Trophoblast cell (in vitro differentiated cells and primary cell): Measurements from ENCODE around the gene ZNF574.

Experiments
- DNase-seq, 2 donors: peaks; one replicate each; pipeline ENCODE4 v3.0.0-alpha.2; 2016
- H2AFZ ChIP-seq: 2 replicates; pipeline ENCODE4 v1.6.1; 2013; ENCODE audit warnings: low read length, moderate library complexity, mild to moderate bottlenecking; ENCODE audit not compliant: insufficient read depth, poor library complexity
- H2AK5ac ChIP-seq: 2 replicates; pipeline ENCODE4 v1.6.1; 2013; ENCODE audit warnings: mild to moderate bottlenecking, low read length
- H2BK120ac ChIP-seq: 2 replicates; pipeline ENCODE4 v1.6.1; 2013; ENCODE audit warnings: low read length, mild to moderate bottlenecking, moderate library complexity; ENCODE audit not compliant: insufficient read depth, poor library complexity
- H2BK12ac ChIP-seq: 2 replicates; pipeline ENCODE4 v1.6.1; 2013; ENCODE audit warnings: mild to moderate bottlenecking, low read length, moderate library complexity
- H2BK5ac ChIP-seq: 2 replicates; pipeline ENCODE4 v1.6.1; 2013; ENCODE audit warnings: low read length, low read depth, moderate library complexity, mild to moderate bottlenecking; ENCODE audit not compliant: poor library complexity
- H3K14ac ChIP-seq: 2 replicates; pipeline ENCODE4 v1.6.1; 2013; ENCODE audit warnings: mild to moderate bottlenecking, low read length
- H3K18ac ChIP-seq: 2 replicates; pipeline ENCODE4 v1.6.1; 2013; ENCODE audit warnings: mild to moderate bottlenecking, low read length
- H3K23ac ChIP-seq: 2 replicates; pipeline ENCODE4 v1.6.1; 2013; ENCODE audit warnings: low read length
- H3K27ac ChIP-seq: 2 replicates; pipeline ENCODE4 v1.5.1; 2013; ENCODE audit warnings: low read depth, mild to moderate bottlenecking, inconsistent platforms, low read length, moderate library complexity
- H3K27me3 ChIP-seq: 2 replicates; pipeline ENCODE4 v1.6.1; 2013; ENCODE audit warnings: inconsistent platforms, mild to moderate bottlenecking, low read length, moderate library complexity; ENCODE audit not compliant: insufficient read depth
- H3K36me3 ChIP-seq, 2 experiments: 1 replicate in 1 of 2; 2 replicates in 1 of 2; pipeline ENCODE4 v1.6.1; 2013; ENCODE audit warnings: low read length in 2 of 2, mild to moderate bottlenecking in 2 of 2, moderate library complexity in 1 of 2; ENCODE audit not compliant: insufficient read depth in 2 of 2, control insufficient read depth in 1 of 2
- H3K4ac ChIP-seq: 2 replicates; pipeline ENCODE4 v1.6.1; 2013; ENCODE audit warnings: low read depth, mild to moderate bottlenecking, low read length, moderate library complexity
- H3K4me1 ChIP-seq, 2 experiments: 1 replicate in 1 of 2; 2 replicates in 1 of 2; pipeline ENCODE4 v1.6.1; 2013; ENCODE audit warnings: low read length in 2 of 2, mild to moderate bottlenecking in 2 of 2, moderate library complexity in 1 of 2; ENCODE audit not compliant: insufficient read depth in 2 of 2, control insufficient read depth in 1 of 2
- H3K4me2 ChIP-seq: 2 replicates; pipeline ENCODE4 v1.6.1; 2013; ENCODE audit warnings: inconsistent platforms, mild to moderate bottlenecking, low read length, moderate library complexity
- H3K4me3 ChIP-seq: 2 replicates; pipeline ENCODE4 v1.5.1; 2013; ENCODE audit warnings: mild to moderate bottlenecking, low read depth, low read length, inconsistent platforms
- H3K79me1 ChIP-seq: one replicate; pipeline ENCODE4 v1.6.1; 2013; ENCODE audit warnings: low read length
- H3K79me2 ChIP-seq: 2 replicates; pipeline ENCODE4 v1.6.1; 2013; ENCODE audit warnings: low read length, mild to moderate bottlenecking; ENCODE audit not compliant: control insufficient read depth, insufficient read depth, poor library complexity
- H3K9ac ChIP-seq: 2 replicates; pipeline ENCODE4 v1.6.1; 2013; ENCODE audit warnings: mild to moderate bottlenecking, low read length
- H3K9me3 ChIP-seq: 2 replicates; pipeline ENCODE4 v1.6.1; 2013; ENCODE audit warnings: low read depth, mild to moderate bottlenecking, control low read depth, inconsistent platforms, low read length; ENCODE audit not compliant: insufficient read depth
- H4K12ac ChIP-seq: 2 replicates; pipeline ENCODE4 v1.6.1; 2013; ENCODE audit warnings: low read depth, mild to moderate bottlenecking, low read length, moderate library complexity
- H4K8ac ChIP-seq: 2 replicates; pipeline ENCODE4 v1.6.1; 2013; ENCODE audit warnings: low read depth, mild to moderate bottlenecking, low read length, moderate library complexity
- H4K91ac ChIP-seq: one replicate; pipeline ENCODE4 v1.6.1; 2013; ENCODE audit warnings: low read depth, mild to moderate bottlenecking, low read length, moderate library complexity
- WGBS: extraction: QIAGEN DNeasy Blood & Tissue Kit; methylation state at CpG from one replicate; pipeline ENCODE4 v1.1.7; 2013; ENCODE audit warnings: missing lambda C conversion rate; ENCODE audit not compliant: insufficient read length, insufficient coverage; ENCODE audit errors: extremely low coverage; 5-methylcytosine and 5-hydroxymethylcytosine counted together

ZNF574 gene

GRCh38 chr19:42089191-42089750, 13.3 kb downstream of the ZNF574 start:
- no CpG with 5 or more reads among the region's 13 CpGs for WGBS
- H3K18ac ChIP-seq: no peak overlapping the region
- H2BK5ac ChIP-seq: no peak overlapping the region
- H3K9me3 ChIP-seq: peaks cover 3% of the 10 kb centered on the region
- no peaks in the 10 kb centered on the region for H3K79me2 ChIP-seq
- no peak overlapping the region for H3K14ac ChIP-seq
- H3K27ac ChIP-seq: no peak overlapping the region
- no peak overlapping the region for H3K4ac ChIP-seq
- H3K36me3 ChIP-seq: no peaks in the 10 kb centered on the region
- no peak overlapping the region for H4K12ac ChIP-seq
- peaks cover 7 to 8% of the 10 kb centered on the region in 2 experiments for H3K4me1 ChIP-seq
- no peak overlapping the region for H2BK120ac ChIP-seq
- H2AK5ac ChIP-seq: no peak overlapping the region
- H4K91ac ChIP-seq: no peak overlapping the region
- DNase-seq: no peak
- H3K4me3 ChIP-seq: no peak overlapping the region
- no peaks in the 10 kb centered on the region for H3K27me3 ChIP-seq
- no peak overlapping the region for H3K4me2 ChIP-seq
- H3K23ac ChIP-seq: no peak overlapping the region
- no peak overlapping the region for H4K8ac ChIP-seq
- H3K9ac ChIP-seq: no peak overlapping the region
- no peak overlapping the region for H2AFZ ChIP-seq
- H2BK12ac ChIP-seq: no peak overlapping the region
- H3K79me1 ChIP-seq: no peaks in the 10 kb centered on the region

DNA sequence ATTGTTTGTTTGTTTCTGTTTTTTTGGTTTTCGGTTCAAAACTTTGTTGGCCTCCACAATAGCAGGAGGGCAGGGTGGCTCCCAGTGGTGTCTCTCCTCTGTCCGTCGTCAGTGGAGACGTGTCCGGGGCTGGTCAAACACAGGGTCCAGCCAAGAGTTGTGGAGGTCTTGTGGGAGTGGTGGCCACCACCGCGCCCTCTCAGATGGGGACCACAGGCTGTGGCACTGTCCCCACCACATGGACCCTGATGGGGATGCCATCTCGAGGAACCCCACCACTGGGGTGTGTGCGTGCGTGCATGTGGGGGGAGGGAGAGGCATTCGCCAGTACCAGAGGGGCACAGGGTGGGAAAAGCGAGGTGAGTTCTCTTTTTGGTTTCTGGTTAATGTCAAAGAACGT, 13.8 kb downstream of the ZNF574 start:
- no peak overlapping the region for H2BK12ac ChIP-seq
- H3K4me2 ChIP-seq: no peak overlapping the region
- no peak for DNase-seq
- no peaks in the 10 kb centered on the region for H3K79me2 ChIP-seq
- H4K91ac ChIP-seq: no peak overlapping the region
- no peak overlapping the region for H4K8ac ChIP-seq
- no peak overlapping the region for H3K23ac ChIP-seq
- WGBS: no CpG with 5 or more reads among the region's 13 CpGs
- H2AFZ ChIP-seq: no peak overlapping the region
- H3K9ac ChIP-seq: no peak overlapping the region
- H3K79me1 ChIP-seq: no peaks in the 10 kb centered on the region
- no peaks in the 10 kb centered on the region for H3K27me3 ChIP-seq
- no peak overlapping the region for H2BK5ac ChIP-seq
- peaks cover 7 to 8% of the 10 kb centered on the region in 2 experiments for H3K4me1 ChIP-seq
- H3K27ac ChIP-seq: no peak overlapping the region
- H3K9me3 ChIP-seq: peaks cover 3% of the 10 kb centered on the region
- H2AK5ac ChIP-seq: no peak overlapping the region
- no peaks in the 10 kb centered on the region for H3K36me3 ChIP-seq
- H3K4ac ChIP-seq: no peak overlapping the region
- H4K12ac ChIP-seq: no peak overlapping the region
- H3K14ac ChIP-seq: no peak overlapping the region
- no peak overlapping the region for H2BK120ac ChIP-seq
- no peak overlapping the region for H3K4me3 ChIP-seq
- no peak overlapping the region for H3K18ac ChIP-seq

GRCh38 chr19:42090672-42091071, 14.7 kb downstream of the ZNF574 start:
- Histone ChIP-seq H3K27ac (no peak overlapping the region), H3K9me3 (peaks cover 3% of the 10 kb centered on the region), H3K18ac (no peak overlapping the region), H4K91ac (no peak overlapping the region), H2AK5ac (no peak overlapping the region), H4K12ac (no peak overlapping the region), H3K79me2 (no peaks in the 10 kb centered on the region), H3K4ac (no peak overlapping the region), H3K4me1 (peaks cover 7 to 8% of the 10 kb centered on the region in 2 experiments), H3K9ac (no peak overlapping the region), H3K79me1 (no peaks in the 10 kb centered on the region), H3K4me2 (no peak overlapping the region), H3K36me3 (no peaks in the 10 kb centered on the region), H2BK5ac (no peak overlapping the region), H4K8ac (no peak overlapping the region), H3K23ac (no peak overlapping the region), H3K14ac (no peak overlapping the region), H3K27me3 (no peaks in the 10 kb centered on the region), H3K4me3 (no peak overlapping the region), H2AFZ (no peak overlapping the region), H2BK120ac (no peak overlapping the region), H2BK12ac (no peak overlapping the region)
- WGBS: no CpG with 5 or more reads among the region's 9 CpGs
- DNase-seq: no peak

DNA sequence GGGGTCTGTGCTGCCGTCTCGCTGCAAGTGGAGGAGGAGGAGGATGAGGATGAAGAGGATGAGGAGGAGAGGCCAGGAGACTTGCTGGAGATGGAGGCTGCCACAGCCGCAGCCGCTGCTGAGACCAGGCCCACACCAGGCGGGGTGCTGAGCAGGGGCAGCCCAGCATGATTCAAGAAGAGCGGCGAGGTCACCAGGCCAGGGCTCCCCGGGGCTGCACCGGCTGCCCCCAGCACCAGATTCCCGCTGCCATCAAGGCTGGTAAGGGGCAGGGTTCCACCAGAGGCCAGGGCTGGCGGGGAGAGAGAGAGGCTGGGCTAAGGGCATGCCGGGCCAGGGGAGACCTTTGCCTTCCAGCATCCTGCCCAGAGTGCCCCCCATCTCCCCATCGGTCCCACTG, 15.3 kb downstream of the ZNF574 start:
- Histone ChIP-seq H3K27ac (no peak overlapping the region), H2AFZ (no peak overlapping the region), H3K9me3 (peaks cover 3% of the 10 kb centered on the region), H3K4me2 (no peak overlapping the region), H2BK12ac (no peak overlapping the region), H2BK120ac (no peak overlapping the region), H3K9ac (no peak overlapping the region), H4K91ac (no peak overlapping the region), H3K14ac (no peak overlapping the region), H2BK5ac (no peak overlapping the region), H3K27me3 (no peaks in the 10 kb centered on the region), H3K4ac (no peak overlapping the region), H3K4me1 (peaks cover 7 to 8% of the 10 kb centered on the region in 2 experiments), H3K79me1 (no peaks in the 10 kb centered on the region), H3K23ac (no peak overlapping the region), H3K18ac (no peak overlapping the region), H3K36me3 (no peaks in the 10 kb centered on the region), H2AK5ac (no peak overlapping the region), H4K8ac (no peak overlapping the region), H3K4me3 (no peak overlapping the region), H3K79me2 (no peaks in the 10 kb centered on the region), H4K12ac (no peak overlapping the region)
- DNase-seq: no peak
- WGBS: no CpG with 5 or more reads among the region's 13 CpGs
